ENCODE results near the gene PRKN. TPM values are rescaled to one million over a fixed set of nuclear protein-coding genes. Genes with fewer than 3 reads are reported as not detected.

PRKN gene
- total RNA-seq, 1 donor from 2014 or later: 5.1 TPM

DNA sequence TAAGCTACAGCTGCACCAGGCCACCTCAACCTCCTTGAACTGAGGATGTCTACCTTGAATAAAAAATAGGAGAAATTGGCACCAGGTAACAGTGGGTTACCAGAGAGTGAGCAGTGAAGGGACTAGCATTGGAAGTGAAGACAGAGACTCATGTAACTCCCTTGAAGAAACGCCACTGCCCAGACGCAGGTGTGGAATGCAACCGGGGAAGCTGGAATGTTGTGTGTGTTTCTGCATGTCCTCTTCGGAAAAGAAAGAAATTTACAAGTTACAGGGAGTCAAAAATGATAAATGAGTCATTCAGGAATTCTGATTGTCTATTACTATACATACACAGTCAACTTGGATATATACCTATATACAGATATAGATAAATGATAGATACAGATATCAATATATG lies 939.0 kb downstream of the PRKN start:
- no peak overlapping the region for H3K4me3 Mint-ChIP-seq (ENCODE audit: unreplicated experiment)
- no peaks in the 10 kb centered on the region for H3K36me3 Mint-ChIP-seq (ENCODE audit: low read depth, unreplicated experiment)
- no peak for TF ChIP-seq CTCF (IDR thresholded peaks at IDR 0.05; ENCODE audit: unreplicated experiment)
- no peaks in the 10 kb centered on the region for H3K9me3 Mint-ChIP-seq (ENCODE audit: unreplicated experiment)
- no peak for DNase-seq (ENCODE audit: low spot score)
- H3K4me1 Mint-ChIP-seq (ENCODE audit: unreplicated experiment): no peaks in the 10 kb centered on the region
- H3K27ac Mint-ChIP-seq (ENCODE audit: unreplicated experiment): no peak overlapping the region
- no peaks in the 10 kb centered on the region for H3K27me3 Mint-ChIP-seq (ENCODE audit: unreplicated experiment)

GRCh38 chr6:161772176-161772575 lies 955.4 kb downstream of the PRKN start:
- no peak for TF ChIP-seq CTCF (IDR thresholded peaks at IDR 0.05; ENCODE audit: unreplicated experiment)
- DNase-seq (ENCODE audit: low spot score): no peak
- peaks cover 8% of the 10 kb centered on the region for H3K4me1 Mint-ChIP-seq (ENCODE audit: unreplicated experiment)
- no peak overlapping the region for H3K4me3 Mint-ChIP-seq (ENCODE audit: unreplicated experiment)
- no peaks in the 10 kb centered on the region for H3K9me3 Mint-ChIP-seq (ENCODE audit: unreplicated experiment)
- no peaks in the 10 kb centered on the region for H3K27me3 Mint-ChIP-seq (ENCODE audit: unreplicated experiment)
- no peak overlapping the region for H3K27ac Mint-ChIP-seq (ENCODE audit: unreplicated experiment)
- no peaks in the 10 kb centered on the region for H3K36me3 Mint-ChIP-seq (ENCODE audit: low read depth, unreplicated experiment)

GRCh38 chr6:161761966-161762365 lies 965.6 kb downstream of the PRKN start:
- H3K36me3 Mint-ChIP-seq (ENCODE audit: low read depth, unreplicated experiment): no peaks in the 10 kb centered on the region
- DNase-seq (ENCODE audit: low spot score): no peak
- H3K9me3 Mint-ChIP-seq (ENCODE audit: unreplicated experiment): no peaks in the 10 kb centered on the region
- no peak overlapping the region for H3K4me3 Mint-ChIP-seq (ENCODE audit: unreplicated experiment)
- TF ChIP-seq CTCF (IDR thresholded peaks at IDR 0.05; ENCODE audit: unreplicated experiment): no peak
- H3K4me1 Mint-ChIP-seq (ENCODE audit: unreplicated experiment): no peaks in the 10 kb centered on the region
- H3K27me3 Mint-ChIP-seq (ENCODE audit: unreplicated experiment): no peaks in the 10 kb centered on the region
- H3K27ac Mint-ChIP-seq (ENCODE audit: unreplicated experiment): no peak overlapping the region

DNA sequence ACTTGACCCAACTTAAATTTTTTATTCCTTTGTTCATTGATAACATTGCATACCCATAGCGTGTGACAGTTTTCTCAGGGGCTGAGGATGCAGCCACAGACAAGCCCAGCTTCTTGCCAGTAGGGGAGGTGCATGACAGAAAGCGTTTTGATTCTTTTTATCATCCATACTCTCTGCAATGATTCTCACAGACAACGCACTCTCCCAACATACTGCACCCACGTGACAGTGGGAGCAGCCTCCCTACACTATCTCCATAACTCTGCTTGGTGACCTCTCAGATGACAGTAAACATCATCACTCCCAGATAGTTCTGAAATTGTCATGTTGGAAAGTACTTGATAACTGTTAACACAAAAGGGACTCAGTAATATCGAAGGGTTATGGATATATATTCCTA lies 972.5 kb downstream of the PRKN start:
- Mint-ChIP-seq H3K27me3 (ENCODE audit: unreplicated experiment) (no peaks in the 10 kb centered on the region), H3K36me3 (ENCODE audit: low read depth, unreplicated experiment) (no peaks in the 10 kb centered on the region)
- no peak for DNase-seq (ENCODE audit: low spot score)

GRCh38 chr6:161750686-161751085 lies 976.9 kb downstream of the PRKN start:
- TF ChIP-seq CTCF (IDR thresholded peaks at IDR 0.05; ENCODE audit: unreplicated experiment): no peak
- H3K9me3 Mint-ChIP-seq (ENCODE audit: unreplicated experiment): no peaks in the 10 kb centered on the region
- DNase-seq (ENCODE audit: low spot score): no peak
- no peak overlapping the region for H3K4me3 Mint-ChIP-seq (ENCODE audit: unreplicated experiment)
- no peaks in the 10 kb centered on the region for H3K27me3 Mint-ChIP-seq (ENCODE audit: unreplicated experiment)
- no peaks in the 10 kb centered on the region for H3K36me3 Mint-ChIP-seq (ENCODE audit: low read depth, unreplicated experiment)
- H3K4me1 Mint-ChIP-seq (ENCODE audit: unreplicated experiment): no peaks in the 10 kb centered on the region
- H3K27ac Mint-ChIP-seq (ENCODE audit: unreplicated experiment): no peak overlapping the region

More for the DNA sequence above, 972.5 kb downstream of the PRKN start:
- TF ChIP-seq CTCF (IDR thresholded peaks at IDR 0.05; ENCODE audit: unreplicated experiment): no peak
- H3K4me3 Mint-ChIP-seq (ENCODE audit: unreplicated experiment): no peak overlapping the region
- H3K4me1 Mint-ChIP-seq (ENCODE audit: unreplicated experiment): no peaks in the 10 kb centered on the region
- no peak overlapping the region for H3K27ac Mint-ChIP-seq (ENCODE audit: unreplicated experiment)
- H3K9me3 Mint-ChIP-seq (ENCODE audit: unreplicated experiment): no peaks in the 10 kb centered on the region
